ENCODE data around the gene LARGE1. TPM values are rescaled to one million over a fixed set of nuclear protein-coding genes. Genes with fewer than 3 reads are reported as not detected.

LARGE1 gene
- total and polyA plus RNA-seq, 9 of the 15 experiments (the other 6 are each of a cell fraction or from before 2014, with no cell fraction given) = 0.01 to 0.66 (median 0.14) TPM; not detected in 2

DNA sequence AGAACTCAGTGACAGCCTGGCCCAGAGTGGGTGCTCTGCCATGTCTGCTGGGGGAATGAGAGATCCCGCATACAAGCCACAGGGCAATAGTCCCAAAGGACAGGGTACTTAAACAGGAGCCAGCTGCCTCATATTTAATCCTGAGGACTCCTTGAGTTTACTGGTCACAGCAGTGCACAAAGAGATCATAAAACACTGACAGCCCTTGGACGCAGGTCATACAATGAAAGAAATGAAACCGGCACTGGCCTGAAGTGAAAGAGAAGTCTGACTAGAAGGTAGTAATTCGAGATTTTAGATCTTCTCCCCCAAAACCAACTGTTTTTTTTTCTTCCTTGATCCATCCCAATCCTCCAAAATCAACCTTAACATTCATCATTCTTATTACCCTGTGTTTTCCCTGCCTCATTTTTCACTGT is 562.3 kb downstream of the LARGE1 start:
- no peak overlapping the region for H3K4me3 ChIP-seq
- in situ Hi-C loops (cut with MboI) = no loop called here
- no peaks in the 10 kb centered on the region for H4K20me1 ChIP-seq (replicated peaks; ENCODE audit: control insufficient read depth, insufficient read depth, low read length)
- no peak overlapping the region for H3K27ac ChIP-seq (ENCODE audit: extremely low read depth, low read depth, low read length)
- no peaks in the 10 kb centered on the region for H3K9me1 ChIP-seq (ENCODE audit: control insufficient read depth, insufficient read depth, low read length)
- H3K9me3 ChIP-seq (replicated peaks; ENCODE audit: control insufficient read depth, insufficient read depth, low read depth, low read length) = no peaks in the 10 kb centered on the region
- DNase-seq (ENCODE audit: extremely low read depth in 1 of 4, low spot score in 3 of 4) (no peak), FAIRE-seq (no peak), ATAC-seq (no peak)
- no peak overlapping the region for H3K9ac ChIP-seq (ENCODE audit: insufficient read depth in 1 of 2, low read depth in 2 of 2, low read length in 2 of 2)
- intact Hi-C loops (cut with micrococcal nuclease) = no loop called here
- no TSS peak for BruUV-seq (replicated peaks)
- no peaks in the 10 kb centered on the region for H3K27me3 ChIP-seq (ENCODE audit: control insufficient read depth in 2 of 2, insufficient read depth in 2 of 2, low read length in 2 of 2)
- no peak overlapping the region for H2AFZ ChIP-seq (ENCODE audit: low read depth, low read length)
- CTCF ChIA-PET (ENCODE audit: low intra/inter-chr PET ratio) = no interaction called here
- POLR2A ChIA-PET = no interaction called here
- WGBS (ENCODE audit: insufficient coverage, low coverage, missing lambda C conversion rate) = 2% methylated on average over 4 of the region's 4 CpGs
- no peaks in the 10 kb centered on the region for H3K79me2 ChIP-seq (ENCODE audit: control insufficient read depth, insufficient read depth, low read length)
- H3K36me3 ChIP-seq (ENCODE audit: control insufficient read depth, insufficient read depth, low read length) = no peaks in the 10 kb centered on the region
- no peaks in the 10 kb centered on the region for H3K4me1 ChIP-seq (replicated peaks in 1 of 2; ENCODE audit: control insufficient read depth in 2 of 2, insufficient read depth in 2 of 2, low read length in 2 of 2)
- no peak overlapping the region for H3K4me2 ChIP-seq (ENCODE audit: insufficient read depth, low read length)
- no peak for TF ChIP-seq NRF1 (conservative IDR thresholded peaks at IDR 0.05 in 1 of 2, IDR thresholded peaks at IDR 0.05 in 1 of 2)
- no peak for TF ChIP-seq SIRT6 (IDR thresholded peaks at IDR 0.05; ENCODE audit: low read depth, low read length)
- no peak for TF ChIP-seq MTA1 (IDR thresholded peaks at IDR 0.05; ENCODE audit: borderline replicate concordance)
- no peak for TF ChIP-seq TAF9B (IDR thresholded peaks at IDR 0.05; ENCODE audit: partially characterized antibody)
- TF ChIP-seq, protein P1, sequence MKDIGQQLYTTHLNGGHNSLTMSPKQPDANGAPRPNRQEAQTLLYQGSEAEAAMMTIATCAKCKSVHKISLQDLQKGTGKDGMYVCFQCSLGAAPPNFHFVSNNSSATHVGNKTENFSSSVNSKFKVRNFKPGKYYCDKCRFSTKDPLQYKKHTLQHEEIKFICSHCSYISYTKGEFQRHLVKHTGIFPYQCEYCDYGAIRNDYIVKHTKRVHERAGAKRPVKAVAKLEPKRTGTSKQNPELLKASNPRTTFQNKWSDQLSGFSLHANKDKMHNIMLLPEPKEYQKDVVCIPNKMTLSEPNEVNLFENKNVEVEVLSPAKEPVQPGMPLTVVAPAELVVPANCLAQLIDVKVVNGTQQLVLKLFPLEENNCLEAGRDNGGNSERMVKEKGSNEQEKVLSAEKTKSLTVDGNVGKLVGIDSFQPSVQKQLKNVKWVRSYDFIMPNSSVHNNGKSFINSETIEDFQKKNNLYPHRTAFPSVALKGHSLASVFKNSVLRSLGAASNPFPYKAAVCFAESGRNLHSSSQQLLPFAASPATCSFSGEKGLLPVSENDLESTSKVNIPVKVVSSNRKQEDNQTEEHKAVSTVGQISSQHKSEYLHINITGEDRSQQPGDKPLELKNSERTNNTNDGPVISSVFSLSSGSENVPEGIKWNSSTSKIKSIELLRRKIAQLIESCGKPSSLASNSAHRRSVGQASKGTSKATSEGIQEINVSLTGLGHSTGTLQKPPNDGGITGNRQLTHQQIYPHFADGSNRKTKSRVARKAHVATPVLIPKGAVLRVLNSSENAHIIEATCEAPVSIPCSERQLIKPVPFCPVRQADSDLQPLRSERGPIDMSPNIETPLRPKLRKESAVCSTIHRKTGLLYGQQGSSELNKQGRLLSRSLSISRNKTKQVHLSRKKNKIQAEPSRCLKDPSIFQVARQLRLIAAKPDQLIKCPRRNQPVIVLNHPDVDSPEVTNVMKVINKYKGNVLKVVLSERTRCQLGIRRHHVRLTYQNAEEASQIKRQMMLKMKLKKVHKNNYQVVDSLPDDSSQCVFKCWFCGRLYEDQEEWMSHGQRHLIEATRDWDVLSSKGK (CRISPR knock-in tag; IDR thresholded peaks at IDR 0.05) = no peak
- TF ChIP-seq RBBP5 (IDR thresholded peaks at IDR 0.05; ENCODE audit: borderline replicate concordance, insufficient read depth, low read length, poor library complexity, severe bottlenecking) = no peak
- no peak for TF ChIP-seq STAT5A (IDR thresholded peaks at IDR 0.05; ENCODE audit: borderline replicate concordance, low read length)
- TF ChIP-seq, protein P2, sequence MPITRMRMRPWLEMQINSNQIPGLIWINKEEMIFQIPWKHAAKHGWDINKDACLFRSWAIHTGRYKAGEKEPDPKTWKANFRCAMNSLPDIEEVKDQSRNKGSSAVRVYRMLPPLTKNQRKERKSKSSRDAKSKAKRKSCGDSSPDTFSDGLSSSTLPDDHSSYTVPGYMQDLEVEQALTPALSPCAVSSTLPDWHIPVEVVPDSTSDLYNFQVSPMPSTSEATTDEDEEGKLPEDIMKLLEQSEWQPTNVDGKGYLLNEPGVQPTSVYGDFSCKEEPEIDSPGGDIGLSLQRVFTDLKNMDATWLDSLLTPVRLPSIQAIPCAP (CRISPR knock-in tag; IDR thresholded peaks at IDR 0.05; ENCODE audit: borderline replicate concordance) = no peak
- TF ChIP-seq ELF1 (tag; IDR thresholded peaks at IDR 0.05) = no peak
- no peak for TF ChIP-seq EZH2 (IDR thresholded peaks at IDR 0.05; ENCODE audit: borderline replicate concordance, low read depth, low read length)
- TF ChIP-seq PHB (CRISPR knock-in tag; IDR thresholded peaks at IDR 0.05) = no peak
- TF ChIP-seq, protein P3, sequence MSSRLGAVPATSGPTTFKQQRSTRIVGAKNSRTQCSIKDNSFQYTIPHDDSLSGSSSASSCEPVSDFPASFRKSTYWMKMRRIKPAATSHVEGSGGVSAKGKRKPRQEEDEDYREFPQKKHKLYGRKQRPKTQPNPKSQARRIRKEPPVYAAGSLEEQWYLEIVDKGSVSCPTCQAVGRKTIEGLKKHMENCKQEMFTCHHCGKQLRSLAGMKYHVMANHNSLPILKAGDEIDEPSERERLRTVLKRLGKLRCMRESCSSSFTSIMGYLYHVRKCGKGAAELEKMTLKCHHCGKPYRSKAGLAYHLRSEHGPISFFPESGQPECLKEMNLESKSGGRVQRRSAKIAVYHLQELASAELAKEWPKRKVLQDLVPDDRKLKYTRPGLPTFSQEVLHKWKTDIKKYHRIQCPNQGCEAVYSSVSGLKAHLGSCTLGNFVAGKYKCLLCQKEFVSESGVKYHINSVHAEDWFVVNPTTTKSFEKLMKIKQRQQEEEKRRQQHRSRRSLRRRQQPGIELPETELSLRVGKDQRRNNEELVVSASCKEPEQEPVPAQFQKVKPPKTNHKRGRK (tag; IDR thresholded peaks at IDR 0.05) = no peak
- no peak for TF ChIP-seq POLR3G (IDR thresholded peaks at IDR 0.05; ENCODE audit: extremely low read depth, insufficient read length, insufficient replicate concordance)
- TF ChIP-seq SIX5 (IDR thresholded peaks at IDR 0.05; ENCODE audit: borderline replicate concordance in 1 of 2, insufficient read depth in 1 of 2, low read depth in 1 of 2, low read length in 2 of 2) = no peak
- no peak for TF ChIP-seq CSDE1 (IDR thresholded peaks at IDR 0.05)
- TF ChIP-seq POLR2AphosphoS5 (IDR thresholded peaks at IDR 0.05; ENCODE audit: control insufficient read depth, insufficient read depth, low read depth, low read length) = no peak
- no peak for TF ChIP-seq ZNF766 (CRISPR knock-in tag; conservative IDR thresholded peaks at IDR 0.05)

Measured in K562 (cell line).